CD4-positive, CD25-positive, alpha-beta regulatory T cell (primary cell): Measurements from ENCODE around the gene MEI4. TPM values are rescaled to one million over a fixed set of nuclear protein-coding genes. Genes with fewer than 3 reads are reported as not detected.
"Not testable (repeated sequence)": the region's sequence is repeated elsewhere in the genome, so short reads cannot be mapped to it uniquely, and the experiment has no call there.

ENCODE experiments used
- ATAC-seq, 2 donors: fragments of 150-1000 bp; cut with Tn5 transposase; one replicate each; pipeline ENCODE4 v1.10.0; 2021; ENCODE audit warnings: low read depth in 2 of 2, moderate number of reproducible peaks in 2 of 2, moderate library complexity in 1 of 2
- DNase-seq, 3 donors: peaks; one replicate each; pipeline versions ENCODE4 v3.0.0 to v3.0.0-alpha.2; 2012 to 2022; ENCODE audit warnings: mixed read lengths in 1 of 3
- H3K27ac ChIP-seq: one replicate; pipeline ENCODE4 v1.7.0; 2013; ENCODE audit warnings: mild to moderate bottlenecking, low read length; ENCODE audit not compliant: insufficient read depth, poor library complexity, severe bottlenecking
- H3K27me3 ChIP-seq: one replicate; pipeline ENCODE4 v1.7.0; 2013; ENCODE audit warnings: low read length; ENCODE audit not compliant: control insufficient read depth, insufficient read depth
- H3K36me3 ChIP-seq: one replicate; pipeline ENCODE4 v1.7.0; 2013; ENCODE audit warnings: mild to moderate bottlenecking, low read length, moderate library complexity; ENCODE audit not compliant: control insufficient read depth, insufficient read depth
- H3K4me1 ChIP-seq: 2 replicates; pipeline ENCODE4 v1.7.0; 2013; ENCODE audit warnings: mild to moderate bottlenecking, low read length; ENCODE audit not compliant: insufficient read depth, control insufficient read depth, poor library complexity, severe bottlenecking
- H3K4me3 ChIP-seq: one replicate; pipeline ENCODE4 v1.7.0; 2013; ENCODE audit warnings: low read depth, mild to moderate bottlenecking, low read length, moderate library complexity
- H3K9me3 ChIP-seq, 2 experiments: 1 replicate in 1 of 2; 2 replicates in 1 of 2; pipeline ENCODE4 v1.7.0; 2013; ENCODE audit warnings: low read length in 2 of 2, mild to moderate bottlenecking in 1 of 2, moderate library complexity in 1 of 2; ENCODE audit not compliant: control insufficient read depth in 2 of 2
- H3K27ac Mint-ChIP-seq, 3 donors: one replicate each; pipeline ENCODE4 v1.8.0; 2020 to 2022; ENCODE audit warnings: mild to moderate bottlenecking in 3 of 3, mixed read lengths in 3 of 3, moderate library complexity in 2 of 3
- H3K27me3 Mint-ChIP-seq: one replicate; pipeline ENCODE4 v1.8.0; 2022; ENCODE audit warnings: mild to moderate bottlenecking, mixed read lengths
- H3K36me3 Mint-ChIP-seq: one replicate; pipeline ENCODE4 v1.8.0; 2020; ENCODE audit warnings: mixed read lengths
- H3K4me1 Mint-ChIP-seq, 4 donors: one replicate each; pipeline ENCODE4 v1.8.0; 2020 to 2022; ENCODE audit warnings: mixed read lengths in 4 of 4, mild to moderate bottlenecking in 1 of 4
- H3K4me3 Mint-ChIP-seq, 4 donors: one replicate each; pipeline ENCODE4 v1.8.0; 2020 to 2022; ENCODE audit warnings: mild to moderate bottlenecking in 4 of 4, mixed read lengths in 4 of 4, moderate library complexity in 3 of 4
- H3K9me3 Mint-ChIP-seq, 7 donors: one replicate each; pipeline ENCODE4 v1.8.0; 2020 to 2022; ENCODE audit warnings: mixed read lengths in 7 of 7, mild to moderate bottlenecking in 3 of 7, moderate library complexity in 2 of 7
- polyA plus RNA-seq, 4 donors: library from polyadenylated mRNA; unstranded; fragments of 300-500 nt; fragmentation: Illumina TruSeq; gene quantifications; one replicate each; pipeline ENCODE4 v1.2.3, GENCODE V29; 2021
- total RNA-seq: library from RNA; stranded (reverse); gene quantifications from one replicate; pipeline ENCODE4 v1.2.3, GENCODE V29; 2022

MEI4 gene
- total and polyA plus RNA-seq, 5 donors from 2014 or later = not detected

DNA sequence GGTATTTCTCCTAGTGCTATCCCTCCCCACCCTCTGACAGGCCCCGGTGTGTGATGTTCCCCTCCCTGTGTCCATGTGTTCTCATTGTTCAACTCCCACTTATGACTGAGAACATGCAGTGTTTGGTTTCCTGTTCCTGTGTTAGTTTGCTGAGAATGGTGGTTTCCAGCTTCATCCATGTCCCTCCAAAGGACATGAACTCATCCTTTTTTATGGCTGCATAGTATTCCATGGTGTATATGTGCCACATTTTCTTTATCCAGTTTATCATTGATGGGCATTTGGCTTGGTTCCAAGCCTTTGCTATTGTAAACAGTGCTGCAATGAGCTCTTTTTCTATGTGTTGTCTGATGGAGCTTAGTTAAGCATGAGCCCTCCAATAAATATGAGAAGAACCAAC, 2.2 kb downstream of the MEI4 start:
- H3K27me3 Mint-ChIP-seq, ATAC-seq, H3K4me3 Mint-ChIP-seq, H3K36me3 Mint-ChIP-seq, DNase-seq, H3K4me1 ChIP-seq, H3K27ac Mint-ChIP-seq, H3K9me3 ChIP-seq, H3K27me3 ChIP-seq, H3K27ac ChIP-seq, H3K4me3 ChIP-seq, H3K36me3 ChIP-seq, H3K4me1 Mint-ChIP-seq: not testable (repeated sequence)
- H3K9me3 Mint-ChIP-seq = peaks cover 6 to 15% (median 7%) of the 10 kb centered on the region in 7 donors

DNA sequence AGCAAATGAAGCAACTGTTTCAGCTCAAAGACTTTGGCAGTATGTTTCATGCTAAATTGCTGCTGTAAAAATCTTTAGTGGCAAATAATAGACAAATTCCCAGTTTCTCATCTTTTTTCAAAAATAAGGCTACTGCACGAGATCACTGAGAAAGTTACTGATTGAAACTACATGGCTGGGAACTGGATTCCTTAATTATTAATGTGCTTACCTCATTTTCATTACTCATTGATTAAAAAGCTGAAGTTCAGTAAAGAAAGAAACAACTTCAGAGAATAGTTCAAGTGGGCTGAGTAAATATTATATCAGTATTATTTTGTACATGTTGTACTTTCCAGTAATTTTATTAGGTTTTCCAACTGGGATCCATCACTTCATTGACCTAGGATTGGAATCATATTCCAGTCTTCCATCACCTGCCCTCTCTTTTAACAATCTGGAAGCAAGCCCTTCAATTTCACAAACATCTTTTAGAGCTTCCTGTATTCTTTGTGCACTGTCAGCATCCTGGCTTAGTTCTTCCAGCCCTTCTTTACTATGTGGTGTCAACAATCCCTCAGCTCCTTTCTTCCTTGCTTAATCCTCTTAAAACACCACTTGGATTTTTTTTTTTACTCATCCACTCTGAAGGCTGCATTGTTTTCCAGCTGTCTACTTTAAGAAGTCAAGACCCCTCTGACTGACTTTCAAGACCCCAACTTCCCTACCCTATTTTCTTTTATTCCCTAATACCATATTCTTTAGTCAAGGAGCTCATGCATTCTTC, 4.3 kb downstream of the MEI4 start:
- Mint-ChIP-seq H3K27ac (no peak overlapping the region), H3K27me3 (no peaks in the 10 kb centered on the region), H3K9me3 (peaks cover 2 to 10% (median 5%) of the 10 kb centered on the region in 7 donors), H3K4me1 (no peaks in the 10 kb centered on the region), H3K36me3 (no peaks in the 10 kb centered on the region), H3K4me3 (no peak overlapping the region)
- Histone ChIP-seq H3K4me3 (no peak overlapping the region), H3K36me3 (no peaks in the 10 kb centered on the region), H3K27ac (no peak overlapping the region), H3K9me3 (no peaks in the 10 kb centered on the region), H3K27me3 (no peaks in the 10 kb centered on the region), H3K4me1 (no peaks in the 10 kb centered on the region)
- DNase-seq (no peak), ATAC-seq (no peak)

DNA sequence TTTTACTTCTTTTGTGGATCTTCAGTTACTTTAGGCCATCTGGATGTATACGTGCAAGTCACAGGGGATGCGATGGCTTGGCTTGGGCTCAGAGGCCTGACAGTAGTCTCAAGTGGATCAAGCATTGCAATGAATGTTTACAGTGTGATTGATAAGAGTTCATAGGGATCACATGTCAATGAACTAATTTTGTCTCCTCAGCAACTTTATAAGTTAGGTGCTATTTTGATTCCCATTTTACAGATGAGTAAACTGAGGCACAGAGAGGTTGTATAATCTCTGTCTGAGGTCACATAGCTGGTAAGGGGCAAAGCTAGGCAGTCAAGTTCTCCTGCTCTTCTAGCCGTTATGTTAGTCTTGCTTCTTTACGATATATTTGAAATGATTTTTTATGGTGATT, 13.5 kb downstream of the MEI4 start:
- Histone ChIP-seq H3K4me3 (no peak overlapping the region), H3K27me3 (no peaks in the 10 kb centered on the region), H3K9me3 (no peaks in the 10 kb centered on the region), H3K27ac (no peak overlapping the region), H3K36me3 (no peaks in the 10 kb centered on the region), H3K4me1 (no peaks in the 10 kb centered on the region)
- Mint-ChIP-seq H3K4me3 (no peak overlapping the region), H3K27me3 (no peaks in the 10 kb centered on the region), H3K4me1 (no peaks in the 10 kb centered on the region), H3K36me3 (no peaks in the 10 kb centered on the region), H3K27ac (no peak overlapping the region), H3K9me3 (peaks cover 0 to 7% (median 4%) of the 10 kb centered on the region in 7 donors)
- DNase-seq (no peak), ATAC-seq (no peak)

DNA sequence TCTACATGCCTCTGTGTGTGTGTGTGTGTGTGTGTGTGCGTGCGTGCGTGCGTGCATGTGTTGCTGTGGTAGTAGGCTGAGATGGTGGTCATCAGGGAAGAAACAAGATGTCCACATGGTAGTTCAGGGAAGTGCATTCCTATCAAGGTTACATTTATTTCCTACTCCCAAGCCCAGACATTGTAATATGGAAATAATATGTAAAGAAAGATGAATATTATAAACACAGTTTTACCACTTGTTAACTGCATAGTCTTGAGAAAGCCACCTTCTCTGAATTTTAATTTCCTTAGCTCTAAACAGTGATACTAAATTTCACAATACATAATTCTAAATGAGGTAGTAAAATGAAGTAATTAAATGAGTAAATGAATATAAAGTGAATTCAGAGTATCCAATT, 14.0 kb downstream of the MEI4 start:
- no peaks in the 10 kb centered on the region for H3K4me1 Mint-ChIP-seq
- H3K4me1 ChIP-seq = no peaks in the 10 kb centered on the region
- H3K27me3 ChIP-seq = no peaks in the 10 kb centered on the region
- H3K36me3 ChIP-seq = no peaks in the 10 kb centered on the region
- H3K9me3 ChIP-seq = no peaks in the 10 kb centered on the region
- no peaks in the 10 kb centered on the region for H3K27me3 Mint-ChIP-seq
- H3K36me3 Mint-ChIP-seq = no peaks in the 10 kb centered on the region
- no peak overlapping the region for H3K27ac Mint-ChIP-seq
- no peak overlapping the region for H3K27ac ChIP-seq
- DNase-seq (no peak), ATAC-seq (no peak)
- no peak overlapping the region for H3K4me3 ChIP-seq
- H3K9me3 Mint-ChIP-seq = peaks cover 0 to 7% (median 4%) of the 10 kb centered on the region in 7 donors
- no peak overlapping the region for H3K4me3 Mint-ChIP-seq

DNA sequence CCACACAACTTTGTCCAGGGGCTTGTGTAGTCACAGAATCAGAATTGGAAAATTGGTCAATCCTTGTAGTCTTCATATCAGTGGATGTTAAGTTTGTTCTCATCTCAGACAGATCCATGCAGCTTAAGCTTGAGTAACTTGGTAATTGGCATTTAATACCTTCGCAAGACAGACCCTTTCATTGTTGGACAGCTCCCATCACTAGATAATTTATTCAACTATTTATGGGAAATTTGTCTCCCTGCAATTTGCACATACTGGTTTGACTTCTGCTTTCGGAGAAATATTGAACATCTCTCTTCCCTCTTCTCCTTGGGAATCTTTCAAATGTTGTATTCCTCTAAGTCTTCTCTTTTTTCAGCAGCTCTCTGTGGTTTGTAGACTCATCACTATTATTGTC, 17.1 kb downstream of the MEI4 start:
- Mint-ChIP-seq H3K27me3 (no peaks in the 10 kb centered on the region), H3K9me3 (peaks cover 0 to 13% (median 0%) of the 10 kb centered on the region in 7 donors), H3K36me3 (no peaks in the 10 kb centered on the region), H3K27ac (no peak overlapping the region), H3K4me3 (no peak overlapping the region), H3K4me1 (no peaks in the 10 kb centered on the region)
- no peaks in the 10 kb centered on the region for H3K36me3 ChIP-seq
- no peaks in the 10 kb centered on the region for H3K4me1 ChIP-seq
- H3K9me3 ChIP-seq = no peaks in the 10 kb centered on the region
- DNase-seq (no peak), ATAC-seq (no peak)
- no peaks in the 10 kb centered on the region for H3K27me3 ChIP-seq
- no peak overlapping the region for H3K4me3 ChIP-seq
- H3K27ac ChIP-seq = no peak overlapping the region

DNA sequence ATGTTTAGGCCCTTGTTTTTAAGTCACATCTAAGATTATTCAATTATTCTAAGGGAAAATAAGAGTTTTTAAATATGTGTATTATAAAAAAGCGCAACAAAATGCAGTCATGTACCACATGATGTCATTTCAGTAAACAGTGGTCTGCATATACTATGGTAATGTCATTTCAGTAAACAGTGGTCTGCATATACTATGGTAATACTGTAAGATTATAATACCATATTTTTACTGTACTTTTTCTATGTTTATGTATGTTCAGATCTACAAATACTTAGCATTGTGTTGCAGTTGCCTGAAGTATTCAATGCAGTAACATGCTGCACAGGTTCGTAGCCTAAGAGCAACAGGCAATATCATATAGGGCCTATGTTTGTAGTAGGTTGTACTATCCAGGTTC, 21.4 kb downstream of the MEI4 start:
- ATAC-seq (no peak), DNase-seq (no peak)
- Histone ChIP-seq H3K9me3 (no peaks in the 10 kb centered on the region), H3K36me3 (no peaks in the 10 kb centered on the region), H3K4me3 (no peak overlapping the region), H3K4me1 (no peaks in the 10 kb centered on the region), H3K27ac (no peak overlapping the region), H3K27me3 (no peaks in the 10 kb centered on the region)
- no peaks in the 10 kb centered on the region for H3K27me3 Mint-ChIP-seq
- H3K9me3 Mint-ChIP-seq = peaks cover 0 to 13% (median 3%) of the 10 kb centered on the region in 7 donors
- no peak overlapping the region for H3K4me3 Mint-ChIP-seq
- no peak overlapping the region for H3K27ac Mint-ChIP-seq
- H3K4me1 Mint-ChIP-seq = no peaks in the 10 kb centered on the region
- H3K36me3 Mint-ChIP-seq = no peaks in the 10 kb centered on the region

DNA sequence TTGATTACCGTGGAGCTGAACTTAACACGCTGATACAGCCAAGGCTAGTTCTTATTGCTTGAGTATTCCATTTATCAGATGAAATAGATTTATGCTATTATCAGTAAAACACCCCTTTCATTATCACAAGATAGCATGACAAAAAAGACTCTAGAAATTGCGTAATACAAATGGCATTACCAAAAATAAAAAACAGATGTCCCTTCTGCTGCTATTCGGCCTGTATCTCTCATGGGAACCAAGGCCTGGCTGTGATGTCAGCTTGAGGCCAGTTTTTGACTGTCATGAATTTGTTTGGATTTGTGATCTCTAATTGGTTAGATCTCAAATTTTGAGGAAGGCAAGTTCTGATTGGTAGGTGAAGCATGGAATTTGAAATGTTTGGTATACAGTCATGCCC, 25.2 kb downstream of the MEI4 start:
- no peaks in the 10 kb centered on the region for H3K36me3 ChIP-seq
- Mint-ChIP-seq H3K27me3 (no peaks in the 10 kb centered on the region), H3K4me1 (no peaks in the 10 kb centered on the region), H3K9me3 (peaks cover 0 to 9% (median 4%) of the 10 kb centered on the region in 7 donors), H3K4me3 (no peak overlapping the region), H3K27ac (no peak overlapping the region), H3K36me3 (no peaks in the 10 kb centered on the region)
- no peaks in the 10 kb centered on the region for H3K27me3 ChIP-seq
- no peak overlapping the region for H3K4me3 ChIP-seq
- peaks cover 0 to 2% of the 10 kb centered on the region in 2 experiments for H3K9me3 ChIP-seq
- DNase-seq = no peak
- no peak for ATAC-seq
- no peaks in the 10 kb centered on the region for H3K4me1 ChIP-seq
- H3K27ac ChIP-seq = no peak overlapping the region

DNA sequence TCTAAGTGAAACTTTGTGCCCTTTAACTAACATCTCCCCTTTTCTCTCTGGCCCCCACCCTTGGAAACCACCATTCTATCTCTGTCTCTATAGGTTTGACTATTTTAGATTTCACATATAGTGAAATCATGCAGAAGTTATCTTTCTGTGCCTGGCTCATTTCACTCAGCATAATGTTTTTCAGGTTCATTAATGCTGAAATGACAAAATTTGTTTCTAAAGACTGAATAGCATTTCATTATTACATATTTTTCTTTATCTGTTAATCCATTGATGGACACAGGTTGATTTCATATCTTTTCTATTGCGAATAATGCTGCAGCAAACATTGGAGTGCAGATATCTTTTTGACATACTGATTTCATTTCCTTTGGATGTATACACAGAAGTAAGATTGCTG, 30.7 kb downstream of the MEI4 start:
- H3K36me3 ChIP-seq = no peaks in the 10 kb centered on the region
- H3K4me1 Mint-ChIP-seq = no peaks in the 10 kb centered on the region
- DNase-seq = no peak
- no peaks in the 10 kb centered on the region for H3K36me3 Mint-ChIP-seq
- H3K9me3 ChIP-seq = peaks cover 0 to 2% of the 10 kb centered on the region in 2 experiments
- no peaks in the 10 kb centered on the region for H3K4me1 ChIP-seq
- no peak overlapping the region for H3K27ac Mint-ChIP-seq
- no peak overlapping the region for H3K4me3 ChIP-seq
- no peak overlapping the region for H3K4me3 Mint-ChIP-seq
- no peak overlapping the region for H3K27ac ChIP-seq
- no peaks in the 10 kb centered on the region for H3K27me3 ChIP-seq
- no peak for ATAC-seq
- peaks cover 2 to 8% (median 5%) of the 10 kb centered on the region in 7 donors for H3K9me3 Mint-ChIP-seq
- H3K27me3 Mint-ChIP-seq = no peaks in the 10 kb centered on the region
